ENCODE results near the gene PRR5L. TPM values are rescaled to one million over a fixed set of nuclear protein-coding genes. Genes with fewer than 3 reads are reported as not detected.

The PRR5L gene
- total RNA-seq, 1 experiment from 2014 or later = 1.2 TPM

DNA sequence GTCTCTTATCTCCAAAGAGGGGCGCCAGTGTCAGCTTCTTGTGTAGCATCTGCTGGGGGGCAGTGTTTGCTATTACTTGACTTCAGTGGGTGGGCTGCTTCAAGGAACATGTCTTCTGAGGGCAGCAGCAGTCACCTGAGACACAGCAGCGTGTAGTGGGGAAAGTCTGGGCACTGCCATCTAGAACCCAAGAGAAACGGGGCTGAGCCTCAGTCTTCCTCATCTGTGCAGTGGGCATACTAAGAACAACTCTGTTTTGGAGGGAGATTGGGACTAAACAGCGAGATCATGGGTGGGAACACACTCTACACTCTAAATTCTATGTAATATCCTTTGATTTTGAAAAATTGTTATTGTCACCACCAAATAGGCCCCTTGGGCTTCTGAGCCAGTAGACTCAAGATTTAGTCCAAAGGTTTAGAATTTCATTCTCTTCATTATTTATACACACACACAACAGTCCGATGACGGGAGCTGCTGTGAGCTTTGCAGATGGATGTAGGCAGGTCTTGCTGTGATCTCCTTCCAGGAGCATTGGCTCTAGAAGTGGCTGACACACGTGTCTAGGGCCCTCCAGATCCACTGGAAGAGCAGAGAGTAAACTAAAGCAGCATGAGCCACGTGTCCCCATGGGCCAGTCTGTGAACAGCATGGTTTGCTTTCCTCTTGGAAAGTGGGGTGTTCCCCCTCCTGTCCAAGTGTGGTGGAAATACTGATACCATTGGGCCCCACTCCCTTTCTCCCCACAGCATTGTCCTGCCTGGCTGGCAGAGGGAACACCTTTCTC is 162.2 kb downstream of the PRR5L start:
- TF ChIP-seq CTCF (IDR thresholded peaks at IDR 0.05; ENCODE audit: unreplicated experiment) = no peak
- intact Hi-C loops (cut with micrococcal nuclease; ENCODE audit: unreplicated experiment) = no loop called here
- H3K9me3 Mint-ChIP-seq (ENCODE audit: low read depth, unreplicated experiment) = no peaks in the 10 kb centered on the region
- DNase-seq = no peak
- no peak overlapping the region for H3K4me3 Mint-ChIP-seq (ENCODE audit: low read depth, unreplicated experiment)
- H3K36me3 Mint-ChIP-seq (ENCODE audit: insufficient read depth, unreplicated experiment) = no peaks in the 10 kb centered on the region
- H3K27ac Mint-ChIP-seq (ENCODE audit: unreplicated experiment) = no peak overlapping the region
- H3K4me1 Mint-ChIP-seq (ENCODE audit: low read depth, unreplicated experiment) = peaks cover 23% of the 10 kb centered on the region
- BruUV-seq (replicated peaks) = no TSS peak
- peaks cover 7% of the 10 kb centered on the region for H3K27me3 Mint-ChIP-seq (ENCODE audit: unreplicated experiment)
- CTCF ChIA-PET = no interaction called here

GRCh38 chr11:36459046-36459445 is 163.0 kb downstream of the PRR5L start:
- Mint-ChIP-seq H3K36me3 (ENCODE audit: insufficient read depth, unreplicated experiment) (no peaks in the 10 kb centered on the region), H3K4me1 (ENCODE audit: low read depth, unreplicated experiment) (peaks cover 16% of the 10 kb centered on the region), H3K9me3 (ENCODE audit: low read depth, unreplicated experiment) (no peaks in the 10 kb centered on the region), H3K27me3 (ENCODE audit: unreplicated experiment) (peaks cover 14% of the 10 kb centered on the region), H3K27ac (ENCODE audit: unreplicated experiment) (no peak overlapping the region), H3K4me3 (ENCODE audit: low read depth, unreplicated experiment) (no peak overlapping the region)
- no peak for DNase-seq
- CTCF ChIA-PET = no interaction called here
- BruUV-seq (replicated peaks) = no TSS peak
- no peak for TF ChIP-seq CTCF (IDR thresholded peaks at IDR 0.05; ENCODE audit: unreplicated experiment)
- intact Hi-C loops (cut with micrococcal nuclease; ENCODE audit: unreplicated experiment) = no loop called here

GRCh38 chr11:36460220-36460619 is 164.1 kb downstream of the PRR5L start:
- peaks cover 14% of the 10 kb centered on the region for H3K4me1 Mint-ChIP-seq (ENCODE audit: low read depth, unreplicated experiment)
- peaks cover 15% of the 10 kb centered on the region for H3K27me3 Mint-ChIP-seq (ENCODE audit: unreplicated experiment)
- no peak overlapping the region for H3K27ac Mint-ChIP-seq (ENCODE audit: unreplicated experiment)
- intact Hi-C loops (cut with micrococcal nuclease; ENCODE audit: unreplicated experiment) = no loop called here
- H3K4me3 Mint-ChIP-seq (ENCODE audit: low read depth, unreplicated experiment) = no peak overlapping the region
- BruUV-seq (replicated peaks) = no TSS peak
- H3K9me3 Mint-ChIP-seq (ENCODE audit: low read depth, unreplicated experiment) = no peaks in the 10 kb centered on the region
- DNase-seq = no peak
- CTCF ChIA-PET = no interaction called here
- TF ChIP-seq CTCF (IDR thresholded peaks at IDR 0.05; ENCODE audit: unreplicated experiment) = no peak
- H3K36me3 Mint-ChIP-seq (ENCODE audit: insufficient read depth, unreplicated experiment) = no peaks in the 10 kb centered on the region

DNA sequence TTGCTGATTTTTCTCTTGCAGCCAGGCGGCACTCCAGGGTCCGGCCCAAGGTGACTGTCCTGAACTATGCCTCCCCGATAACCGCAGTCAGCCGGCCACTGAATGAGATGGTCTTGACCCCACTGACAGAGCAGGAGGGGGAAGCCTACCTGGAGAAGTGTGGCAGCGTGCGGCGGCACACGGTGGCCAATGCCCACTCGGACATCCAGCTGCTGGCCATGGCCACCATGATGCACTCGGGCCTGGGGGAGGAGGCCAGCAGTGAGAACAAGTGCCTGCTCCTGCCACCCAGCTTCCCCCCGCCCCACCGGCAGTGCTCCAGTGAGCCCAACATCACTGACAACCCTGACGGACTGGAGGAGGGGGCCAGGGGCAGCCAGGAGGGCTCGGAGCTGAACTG is 166.2 kb downstream of the PRR5L start:
- Mint-ChIP-seq H3K27me3 (ENCODE audit: unreplicated experiment) (peaks cover 23% of the 10 kb centered on the region), H3K9me3 (ENCODE audit: low read depth, unreplicated experiment) (no peaks in the 10 kb centered on the region), H3K27ac (ENCODE audit: unreplicated experiment) (no peak overlapping the region), H3K4me1 (ENCODE audit: low read depth, unreplicated experiment) (no peaks in the 10 kb centered on the region), H3K4me3 (ENCODE audit: low read depth, unreplicated experiment) (no peak overlapping the region), H3K36me3 (ENCODE audit: insufficient read depth, unreplicated experiment) (peaks cover 2% of the 10 kb centered on the region)
- CTCF ChIA-PET = no interaction called here
- no peak for TF ChIP-seq CTCF (IDR thresholded peaks at IDR 0.05; ENCODE audit: unreplicated experiment)
- no peak for DNase-seq
- intact Hi-C loops (cut with micrococcal nuclease; ENCODE audit: unreplicated experiment) = no loop called here
- no TSS peak for BruUV-seq (replicated peaks)
